Middle frontal gyrus (tissue), 1 donor: Measurements from ENCODE around the gene EXOC6B.
"Not testable (repeated sequence)": the region's sequence is repeated elsewhere in the genome, so short reads cannot be mapped to it uniquely, and the experiment has no call there.

ENCODE experiments used
- DNase-seq: peaks from one replicate; pipeline ENCODE4 v3.0.0-alpha.2; 2015; ENCODE audit warnings: low spot score; ENCODE audit errors: extremely low spot score

Gene EXOC6B

GRCh38 chr2:72685638-72686213 lies 140.1 kb downstream of the EXOC6B start:
- no peak for DNase-seq

GRCh38 chr2:72682061-72682460 lies 143.8 kb downstream of the EXOC6B start:
- no peak for DNase-seq

- DNase-seq, result no peak
Observed at GRCh38 chr2:72681016-72681995, 144.5 kb downstream of the EXOC6B start.

- DNase-seq, result no peak
Observed at GRCh38 chr2:72678024-72678423, 147.8 kb downstream of the EXOC6B start.

GRCh38 chr2:72676341-72677025 lies 149.3 kb downstream of the EXOC6B start:
- DNase-seq, result no peak

- no peak for DNase-seq
Observed at GRCh38 chr2:72674982-72675915, 150.6 kb downstream of the EXOC6B start.

GRCh38 chr2:72673279-72673678 lies 152.6 kb downstream of the EXOC6B start:
- DNase-seq, result no peak

GRCh38 chr2:72669121-72669520 lies 156.7 kb downstream of the EXOC6B start:
- no peak for DNase-seq

GRCh38 chr2:72668647-72669046 lies 157.2 kb downstream of the EXOC6B start:
- DNase-seq, result no peak

- DNase-seq, result no peak
Observed at GRCh38 chr2:72665448-72665847, 160.4 kb downstream of the EXOC6B start.

- no peak for DNase-seq
Observed at GRCh38 chr2:72661985-72662384, 163.8 kb downstream of the EXOC6B start.

- DNase-seq, result no peak
Observed at GRCh38 chr2:72649810-72650209, 176.0 kb downstream of the EXOC6B start.

- not testable (repeated sequence) for DNase-seq
Observed at GRCh38 chr2:72641221-72641620, 184.6 kb downstream of the EXOC6B start.

- DNase-seq, result no peak
Observed at GRCh38 chr2:72638600-72639211, 187.1 kb downstream of the EXOC6B start.

GRCh38 chr2:72636210-72636609 lies 189.6 kb downstream of the EXOC6B start:
- DNase-seq, result no peak

- no peak for DNase-seq
Observed at GRCh38 chr2:72630767-72631166, 195.1 kb downstream of the EXOC6B start.

- no peak for DNase-seq
Observed at GRCh38 chr2:72629062-72629461, 196.8 kb downstream of the EXOC6B start.

- no peak for DNase-seq
Observed at GRCh38 chr2:72627083-72627482, 198.8 kb downstream of the EXOC6B start.

GRCh38 chr2:72625366-72625765 lies 200.5 kb downstream of the EXOC6B start:
- DNase-seq, result no peak

- DNase-seq, result no peak
Observed at GRCh38 chr2:72623481-72623880, 202.4 kb downstream of the EXOC6B start.

- no peak for DNase-seq
Observed at GRCh38 chr2:72619626-72620025, 206.2 kb downstream of the EXOC6B start.
